GM12873 (cell line): ENCODE data around the gene DHX35.

ENCODE experiments used
- TF ChIP-seq, protein P1 (sequence below): IDR thresholded peaks from 2 replicates; pipeline ENCODE4 v1.5.1; 2012; ENCODE audit warnings: low read depth, mild to moderate bottlenecking, moderate library complexity, low read length, control low read depth; ENCODE audit not compliant: insufficient read depth; ENCODE audit errors: missing control alignments

Gene DHX35

GRCh38 chr20:38991814-38992704 lies 29.9 kb downstream of the DHX35 start:
- TF ChIP-seq, protein P1, sequence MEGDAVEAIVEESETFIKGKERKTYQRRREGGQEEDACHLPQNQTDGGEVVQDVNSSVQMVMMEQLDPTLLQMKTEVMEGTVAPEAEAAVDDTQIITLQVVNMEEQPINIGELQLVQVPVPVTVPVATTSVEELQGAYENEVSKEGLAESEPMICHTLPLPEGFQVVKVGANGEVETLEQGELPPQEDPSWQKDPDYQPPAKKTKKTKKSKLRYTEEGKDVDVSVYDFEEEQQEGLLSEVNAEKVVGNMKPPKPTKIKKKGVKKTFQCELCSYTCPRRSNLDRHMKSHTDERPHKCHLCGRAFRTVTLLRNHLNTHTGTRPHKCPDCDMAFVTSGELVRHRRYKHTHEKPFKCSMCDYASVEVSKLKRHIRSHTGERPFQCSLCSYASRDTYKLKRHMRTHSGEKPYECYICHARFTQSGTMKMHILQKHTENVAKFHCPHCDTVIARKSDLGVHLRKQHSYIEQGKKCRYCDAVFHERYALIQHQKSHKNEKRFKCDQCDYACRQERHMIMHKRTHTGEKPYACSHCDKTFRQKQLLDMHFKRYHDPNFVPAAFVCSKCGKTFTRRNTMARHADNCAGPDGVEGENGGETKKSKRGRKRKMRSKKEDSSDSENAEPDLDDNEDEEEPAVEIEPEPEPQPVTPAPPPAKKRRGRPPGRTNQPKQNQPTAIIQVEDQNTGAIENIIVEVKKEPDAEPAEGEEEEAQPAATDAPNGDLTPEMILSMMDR: no peak

DNA sequence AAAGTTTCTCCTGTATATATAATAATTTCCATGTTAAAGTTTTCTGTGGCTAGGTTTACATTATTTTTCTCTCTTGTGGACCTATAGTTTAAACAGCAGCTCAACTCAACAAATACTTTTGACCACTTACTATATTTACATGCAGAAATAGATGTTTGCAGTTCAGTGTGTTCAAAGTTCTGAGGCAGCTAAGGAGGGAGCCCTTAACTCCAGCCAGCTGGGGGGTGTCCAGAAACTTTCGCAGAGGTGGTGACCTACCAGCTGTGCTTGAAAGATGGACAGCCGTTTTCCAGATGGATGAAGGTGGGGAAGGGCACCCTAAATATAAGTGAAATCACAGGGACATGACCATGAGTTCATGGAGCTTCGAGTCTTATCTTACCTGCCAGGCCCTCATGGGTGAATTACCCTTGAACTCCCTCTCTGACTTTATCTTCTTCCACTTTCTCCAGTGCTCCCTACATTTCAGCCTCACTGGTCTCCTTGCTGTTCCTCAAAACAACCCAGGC lies 33.4 kb downstream of the DHX35 start:
- TF ChIP-seq, protein P1: no peak

DNA sequence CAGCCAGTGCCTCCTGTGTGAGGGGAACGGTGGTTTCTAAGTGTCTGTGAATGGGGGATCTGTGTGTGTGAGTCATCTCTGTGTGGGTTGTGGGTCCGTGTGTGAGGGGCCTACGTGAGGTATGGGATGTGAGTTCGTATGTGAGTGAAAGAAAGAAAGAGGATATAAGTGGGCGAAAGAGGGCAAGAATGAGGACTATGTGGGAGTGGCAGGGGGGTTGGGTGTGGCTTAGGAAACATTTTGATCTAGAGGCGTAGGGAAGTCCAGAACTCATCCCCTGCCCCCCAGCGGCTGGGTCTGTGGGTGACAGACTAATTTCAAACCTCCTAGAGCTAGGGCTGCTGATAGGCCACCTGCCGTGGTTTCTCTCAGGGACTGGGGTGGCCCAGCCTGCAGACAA lies 35.5 kb downstream of the DHX35 start:
- TF ChIP-seq, protein P1: peak; percentile 66

- TF ChIP-seq, protein P1: no peak
These were observed 37.1 kb downstream of the DHX35 start for GRCh38 chr20:38999217-38999616.

GRCh38 chr20:38999965-39000910 lies 38.1 kb downstream of the DHX35 start:
- TF ChIP-seq, protein P1: no peak

- TF ChIP-seq, protein P1: no peak
These were observed 42.4 kb downstream of the DHX35 start for GRCh38 chr20:39004508-39004907.

GRCh38 chr20:39009348-39009747 lies 47.2 kb downstream of the DHX35 start:
- TF ChIP-seq, protein P1: no peak
